GM12864 (cell line): ENCODE results near the gene ARHGAP24.
A peak's percentile ranks its signal among the peaks of the same experiment; 100 is the strongest.
"Not testable (repeated sequence)": the region's sequence is repeated elsewhere in the genome, so short reads cannot be mapped to it uniquely, and the experiment has no call there.

ENCODE experiments used
- DNase-seq: peaks from one replicate; pipeline ENCODE4 v3.0.0-alpha.2; 2011; ENCODE audit warnings: low read depth
- H3K4me3 ChIP-seq: 2 replicates; pipeline ENCODE4 v1.5.1; 2011; ENCODE audit warnings: mild to moderate bottlenecking, low read depth, low read length, control low read depth
- CTCF ChIP-seq: IDR thresholded peaks from 2 replicates; pipeline ENCODE4 v1.5.1; 2011; ENCODE audit warnings: low read depth, mild to moderate bottlenecking, moderate library complexity, low read length, control low read depth, inconsistent platforms; ENCODE audit errors: missing control alignments

Gene ARHGAP24

GRCh38 chr4:85964298-85964697 is 489.3 kb downstream of the ARHGAP24 start:
- TF ChIP-seq CTCF: no peak
- DNase-seq: no peak
- H3K4me3 ChIP-seq: no peak overlapping the region

DNA sequence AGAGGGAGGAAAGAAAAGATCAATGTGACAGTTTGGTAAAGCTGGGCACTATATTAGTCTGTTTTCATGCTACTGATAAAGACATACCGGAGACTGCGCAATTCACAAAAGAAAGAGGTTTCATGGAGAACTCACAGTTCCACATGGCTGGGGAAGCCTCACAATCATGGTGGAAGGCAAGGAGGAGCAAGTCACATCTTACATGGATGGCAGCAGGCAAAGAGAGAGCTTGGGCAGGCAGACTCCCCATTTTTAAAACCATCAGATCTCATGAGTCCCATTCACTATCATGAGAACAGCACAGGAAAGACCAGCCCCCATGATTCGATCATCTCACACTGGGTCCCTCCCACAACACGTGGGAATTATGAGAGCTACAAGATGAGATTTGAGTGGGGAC is 490.1 kb downstream of the ARHGAP24 start:
- not testable (repeated sequence) for DNase-seq, H3K4me3 ChIP-seq

DNA sequence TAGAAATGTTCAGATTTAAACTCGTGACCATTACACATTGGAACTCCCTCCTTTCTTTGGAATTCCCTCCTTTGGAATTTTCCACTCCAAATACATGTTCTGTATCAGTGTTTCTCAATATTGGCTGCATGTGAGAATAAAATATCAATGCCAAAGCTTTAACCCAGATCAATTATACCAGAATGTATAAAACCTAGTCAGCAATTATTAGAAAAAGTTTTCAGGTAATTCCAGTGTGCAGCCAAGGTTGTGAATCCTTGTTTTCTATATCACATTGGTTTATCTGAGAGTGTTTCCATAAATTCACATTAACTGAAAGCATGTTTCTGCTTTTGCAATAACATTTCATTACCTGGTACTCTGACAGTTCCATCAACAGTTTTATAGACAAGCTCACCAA is 490.6 kb downstream of the ARHGAP24 start:
- no peak for TF ChIP-seq CTCF
- no peak for DNase-seq
- no peak overlapping the region for H3K4me3 ChIP-seq

- no peak for TF ChIP-seq CTCF
- no peak for DNase-seq
- no peak overlapping the region for H3K4me3 ChIP-seq
Observed at GRCh38 chr4:85966373-85966772, 491.4 kb downstream of the ARHGAP24 start.

GRCh38 chr4:85967872-85968271 is 492.9 kb downstream of the ARHGAP24 start:
- H3K4me3 ChIP-seq: no peak overlapping the region
- no peak for TF ChIP-seq CTCF
- no peak for DNase-seq

GRCh38 chr4:85968945-85969819 is 494.2 kb downstream of the ARHGAP24 start:
- TF ChIP-seq CTCF: peak; percentile 40
- no peak overlapping the region for H3K4me3 ChIP-seq
- DNase-seq: no peak

GRCh38 chr4:85970535-85970934 is 495.6 kb downstream of the ARHGAP24 start:
- no peak for DNase-seq
- no peak overlapping the region for H3K4me3 ChIP-seq
- TF ChIP-seq CTCF: no peak
